Fibroblast of villous mesenchyme (primary cell): Measurements from ENCODE around the gene SIX6. TPM values are rescaled to one million over a fixed set of nuclear protein-coding genes. Genes with fewer than 3 reads are reported as not detected.

Experiments used
- DNase-seq: peaks from one replicate; pipeline ENCODE4 v3.0.0-alpha.2; 2010; ENCODE audit warnings: low read depth
- H3K4me3 ChIP-seq: 2 replicates; pipeline ENCODE4 v1.5.1; 2011; ENCODE audit warnings: low read depth, mild to moderate bottlenecking, low read length
- CTCF ChIP-seq: IDR thresholded peaks from 2 replicates; pipeline ENCODE4 v1.5.1; 2012; ENCODE audit warnings: low read depth, mild to moderate bottlenecking, low read length; ENCODE audit not compliant: insufficient read depth
- small RNA-seq: library from RNA; depleted of rRNA; stranded (forward); fragments of <200 nt; gene quantifications from one replicate; pipeline ENCODE3, GENCODE V24; 2012
- total RNA-seq: library from RNA; depleted of rRNA; stranded (reverse); fragments of >200 nt; gene quantifications from 2 replicates; pipeline ENCODE4 v1.2.3, GENCODE V29; 2012

Gene SIX6
- total RNA-seq, 1 donor = not detected

GRCh38 chr14:60544659-60545058 lies 35.7 kb downstream of the SIX6 start:
- TF ChIP-seq CTCF = no peak
- no peak overlapping the region for H3K4me3 ChIP-seq
- no peak for DNase-seq

- H3K4me3 ChIP-seq = no peak overlapping the region
- TF ChIP-seq CTCF = no peak
- peak; percentile 21 for DNase-seq
Observed at GRCh38 chr14:60553808-60554207, 44.9 kb downstream of the SIX6 start.

GRCh38 chr14:60561845-60562746 lies 53.1 kb downstream of the SIX6 start:
- peak; percentile 72 for TF ChIP-seq CTCF
- no peak overlapping the region for H3K4me3 ChIP-seq
- DNase-seq = peak; percentile 64

Small RNA genes lying within 50 kb of the gene (small RNA-seq; reads per million reads assigned to genes)
- not detected for gene AL049874.4

Other genes with a start within 250 kb of the SIX6 start
- under 0.01 TPM in 1 of 2 replicates, not detected in the other for gene C14orf39, start 23.1 kb upstream of the SIX6 start, total RNA-seq
- under 0.01 and 0.64 TPM in 2 replicates for gene SIX1, start 140.3 kb downstream of the SIX6 start, total RNA-seq
- 8.7 and 14.7 TPM in 2 replicates for gene SIX4, start 215.2 kb downstream of the SIX6 start, total RNA-seq
- gene MNAT1, start 225.6 kb downstream of the SIX6 start, total RNA-seq = 59.3 and 71.7 TPM in 2 replicates